UCSD-AML1 (cell line): Measurements from ENCODE around the gene MIB2.

Experiments used
- DNase-seq: peaks from one replicate; lab custom pipeline; 2025; ENCODE audit not compliant: unreplicated experiment; lab: John Stamatoyannopoulos, UW

Gene MIB2

GRCh38 chr1:1614204-1614953, 921 bp upstream of the MIB2 start:
- no peak for DNase-seq

- DNase-seq = no peak
Observed at GRCh38 chr1:1614954-1615255, 395 bp upstream of the MIB2 start.

GRCh38 chr1:1616045-1616790, 918 bp downstream of the MIB2 start:
- DNase-seq = peak; percentile 54

GRCh38 chr1:1616838-1617237, 1.5 kb downstream of the MIB2 start:
- no peak for DNase-seq

- DNase-seq = no peak
Observed at GRCh38 chr1:1617516-1617915, 2.2 kb downstream of the MIB2 start.

GRCh38 chr1:1617925-1618324, 2.6 kb downstream of the MIB2 start:
- no peak for DNase-seq

- no peak for DNase-seq
Observed at GRCh38 chr1:1618396-1619068, 3.2 kb downstream of the MIB2 start.

GRCh38 chr1:1619917-1620361, 4.6 kb downstream of the MIB2 start:
- peak; percentile 33 for DNase-seq

GRCh38 chr1:1620433-1621139, 5.3 kb downstream of the MIB2 start:
- no peak for DNase-seq

- DNase-seq = no peak
Observed at GRCh38 chr1:1621173-1622009, 6.1 kb downstream of the MIB2 start.

- no peak for DNase-seq
Observed at GRCh38 chr1:1622010-1622787, 6.9 kb downstream of the MIB2 start.

- DNase-seq = no peak
Observed at GRCh38 chr1:1622788-1623094, 7.4 kb downstream of the MIB2 start.

GRCh38 chr1:1623181-1623630, 7.9 kb downstream of the MIB2 start:
- DNase-seq = no peak

- no peak for DNase-seq
Observed at GRCh38 chr1:1623631-1624442, 8.5 kb downstream of the MIB2 start.

- DNase-seq = no peak
Observed at GRCh38 chr1:1624443-1625403, 9.4 kb downstream of the MIB2 start.

GRCh38 chr1:1625404-1625775, 10.1 kb downstream of the MIB2 start:
- DNase-seq = no peak

GRCh38 chr1:1625824-1626206, 10.5 kb downstream of the MIB2 start:
- DNase-seq = no peak
